Activated naive CD4-positive, alpha-beta T cell treated with anti-CD3 and anti-CD28 coated beads, Interleukin-2, amount 10 ng/mL, durations not matched to agents 7 days and 5 days (primary cell): ENCODE data around the gene PKIB.

Source experiments
- CTCF ChIA-PET: fragments of 350-600 bp; sonication (Branson Sonifier 250); formaldehyde crosslinking; loops from one replicate; lab custom pipeline; 2021; ENCODE audit warnings: antibody characterized with exemption; lab: Charles Lee
- DNase-seq: peaks from one replicate; pipeline ENCODE4 v3.0.0-alpha.2; 2020
- H3K27ac Mint-ChIP-seq: one replicate; pipeline ENCODE4 v1.8.0; 2021; ENCODE audit warnings: mild to moderate bottlenecking, moderate library complexity, mixed read lengths
- H3K27me3 Mint-ChIP-seq: one replicate; pipeline ENCODE4 v1.8.0; 2021; ENCODE audit warnings: mild to moderate bottlenecking, mixed read lengths
- H3K36me3 Mint-ChIP-seq: one replicate; pipeline ENCODE4 v1.8.0; 2021; ENCODE audit warnings: mixed read lengths
- H3K4me1 Mint-ChIP-seq: one replicate; pipeline ENCODE4 v1.8.0; 2021; ENCODE audit warnings: mixed read lengths
- H3K4me3 Mint-ChIP-seq: one replicate; pipeline ENCODE4 v1.8.0; 2021; ENCODE audit warnings: mild to moderate bottlenecking, moderate library complexity, mixed read lengths
- H3K9me3 Mint-ChIP-seq: one replicate; pipeline ENCODE4 v1.8.0; 2021; ENCODE audit warnings: mixed read lengths

Gene PKIB

DNA sequence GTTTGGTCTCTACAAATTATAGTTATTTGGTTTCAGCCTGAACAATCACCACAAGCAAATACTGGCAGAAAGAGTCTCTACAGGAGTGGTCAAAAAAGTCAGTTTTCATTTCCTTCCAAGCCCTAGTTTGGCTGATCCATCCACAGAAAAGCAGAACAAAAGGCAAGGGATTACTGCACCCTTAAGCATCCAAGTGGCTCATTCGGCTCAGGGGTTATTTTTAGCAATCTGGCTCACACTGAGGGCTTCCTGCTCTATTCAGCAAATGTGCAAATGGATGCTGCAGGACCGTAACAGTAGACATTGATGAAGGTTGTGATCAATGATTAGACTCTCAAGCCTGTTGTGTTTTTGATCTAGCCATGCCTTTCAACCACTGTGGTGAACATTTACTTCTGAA, 107.1 kb downstream of the PKIB start:
- CTCF ChIA-PET, result interaction anchor here (0.8 kb wide), 1 partner anchor 10 kb away, joined by 3 read pairs; no protein-coding TSS in a partner anchor
- DNase-seq, result no peak

DNA sequence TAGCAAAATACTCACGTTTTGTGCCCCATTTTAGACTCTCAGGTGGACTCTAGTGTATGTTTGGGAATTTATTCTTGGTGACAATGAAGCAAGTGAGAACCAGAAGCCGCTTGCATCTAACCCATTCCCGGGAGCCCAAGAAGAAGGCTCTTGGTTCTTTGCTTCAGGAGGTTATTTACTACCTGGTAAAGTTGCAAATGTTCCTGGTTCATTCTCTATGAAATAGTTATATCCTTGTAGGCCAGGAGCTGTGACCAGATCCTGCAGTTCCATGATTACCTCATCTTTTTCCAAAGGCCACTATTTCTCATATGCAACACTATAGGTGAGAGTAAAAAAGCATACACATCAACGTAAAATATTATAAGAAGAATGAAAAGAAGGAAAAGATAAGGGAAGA, 108.4 kb downstream of the PKIB start:
- no peak overlapping the region for H3K27ac Mint-ChIP-seq
- H3K9me3 Mint-ChIP-seq, result no peaks in the 10 kb centered on the region
- H3K36me3 Mint-ChIP-seq, result no peaks in the 10 kb centered on the region
- H3K4me3 Mint-ChIP-seq, result no peak overlapping the region
- CTCF ChIA-PET, result no interaction called here
- H3K4me1 Mint-ChIP-seq, result no peaks in the 10 kb centered on the region
- DNase-seq, result no peak
- H3K27me3 Mint-ChIP-seq, result no peaks in the 10 kb centered on the region

More for the DNA sequence above, 107.1 kb downstream of the PKIB start:
- Mint-ChIP-seq H3K4me3 (no peak overlapping the region), H3K36me3 (no peaks in the 10 kb centered on the region), H3K27ac (no peak overlapping the region), H3K4me1 (no peaks in the 10 kb centered on the region), H3K27me3 (no peaks in the 10 kb centered on the region), H3K9me3 (no peaks in the 10 kb centered on the region)

DNA sequence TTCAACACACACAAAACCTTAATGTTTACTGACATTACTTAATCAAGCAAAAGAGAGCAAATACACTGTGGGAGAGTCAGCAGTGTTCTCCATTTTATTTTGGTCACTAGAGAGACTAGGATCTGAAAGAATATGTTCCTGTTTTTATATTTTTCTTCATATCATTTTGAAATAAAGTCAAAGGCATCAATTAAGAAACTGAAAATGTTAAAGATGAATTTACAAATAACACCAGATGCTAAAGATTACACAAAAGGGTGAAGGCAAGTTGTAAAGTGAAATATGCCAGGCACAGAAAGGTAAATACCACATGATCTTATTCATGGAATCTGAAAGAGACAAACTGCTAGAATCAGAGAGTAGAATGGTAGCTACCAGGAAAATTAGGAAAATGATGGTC, 109.0 kb downstream of the PKIB start:
- Mint-ChIP-seq H3K9me3 (no peaks in the 10 kb centered on the region), H3K27me3 (no peaks in the 10 kb centered on the region), H3K36me3 (no peaks in the 10 kb centered on the region), H3K4me3 (no peak overlapping the region), H3K4me1 (no peaks in the 10 kb centered on the region), H3K27ac (no peak overlapping the region)
- CTCF ChIA-PET, result no interaction called here
- no peak for DNase-seq

DNA sequence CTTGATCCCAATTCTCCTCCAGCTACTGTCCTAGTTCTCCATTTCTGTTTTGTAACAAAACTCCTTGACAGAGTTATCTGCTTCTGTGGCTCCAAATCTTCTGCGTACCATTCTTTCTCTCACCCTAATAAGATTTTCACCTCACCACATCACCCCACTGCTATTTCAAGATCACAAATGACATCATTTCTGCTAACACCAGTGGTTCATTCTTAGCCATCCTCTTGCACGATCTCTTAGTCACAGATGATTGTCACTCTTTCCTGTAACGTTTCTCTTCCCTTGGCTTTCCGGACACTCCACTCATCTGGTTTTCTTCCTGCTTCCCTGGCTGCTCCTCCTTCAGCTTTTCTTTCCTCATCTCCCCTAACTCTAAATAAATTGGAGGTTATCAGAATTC, 112.5 kb downstream of the PKIB start:
- H3K27ac Mint-ChIP-seq, result no peak overlapping the region
- no peak overlapping the region for H3K4me3 Mint-ChIP-seq
- no peaks in the 10 kb centered on the region for H3K4me1 Mint-ChIP-seq
- H3K9me3 Mint-ChIP-seq, result no peaks in the 10 kb centered on the region
- peaks cover 4% of the 10 kb centered on the region for H3K27me3 Mint-ChIP-seq
- H3K36me3 Mint-ChIP-seq, result no peaks in the 10 kb centered on the region
- DNase-seq, result no peak
- CTCF ChIA-PET, result no interaction called here

DNA sequence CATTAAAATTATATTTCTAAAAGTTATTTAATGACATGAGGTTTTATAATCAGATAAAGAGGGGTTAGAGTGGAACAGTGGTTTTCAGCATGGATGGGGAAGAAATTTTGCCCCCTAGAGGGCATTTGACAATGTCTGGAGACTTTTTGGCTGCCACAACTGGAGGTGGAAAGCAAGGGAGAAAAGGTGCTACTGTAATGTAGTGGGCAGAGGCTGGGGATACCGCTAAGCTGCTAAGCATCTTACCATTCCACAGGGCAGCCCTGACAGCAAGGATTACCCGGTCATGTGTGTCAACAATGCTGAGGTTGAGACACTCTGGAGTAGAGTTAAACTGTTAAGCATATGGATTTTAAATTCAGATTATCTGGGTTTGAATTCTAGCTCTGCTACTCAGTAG, 116.4 kb downstream of the PKIB start:
- no peak for DNase-seq
- no peak overlapping the region for H3K4me3 Mint-ChIP-seq
- peaks cover 4% of the 10 kb centered on the region for H3K27me3 Mint-ChIP-seq
- CTCF ChIA-PET, result interaction anchor here (1.3 to 1.5 kb wide), 2 partner anchors 9 to 13 kb away, joined by 3 to 5 read pairs; no protein-coding TSS in a partner anchor
- H3K9me3 Mint-ChIP-seq, result no peaks in the 10 kb centered on the region
- no peaks in the 10 kb centered on the region for H3K36me3 Mint-ChIP-seq
- no peak overlapping the region for H3K27ac Mint-ChIP-seq
- H3K4me1 Mint-ChIP-seq, result no peaks in the 10 kb centered on the region

DNA sequence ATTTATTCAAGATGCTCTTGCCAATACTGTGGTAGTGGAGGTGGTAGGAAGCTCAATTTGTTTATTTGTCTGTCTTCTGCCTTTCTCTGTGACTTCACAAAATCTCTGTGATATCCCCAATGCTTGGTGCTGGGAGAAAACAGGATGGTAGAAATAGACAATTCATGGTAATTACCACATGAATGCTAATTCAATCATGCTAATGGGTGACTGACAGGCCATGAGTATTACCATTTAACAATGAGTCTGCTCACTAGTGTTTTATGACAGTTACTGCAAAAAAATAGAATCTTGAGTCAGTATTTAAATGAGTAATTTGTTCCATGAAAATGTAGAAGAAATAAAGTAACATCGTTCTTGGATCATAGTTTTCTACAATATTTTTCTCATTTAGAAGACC, 117.0 kb downstream of the PKIB start:
- H3K27ac Mint-ChIP-seq, result no peak overlapping the region
- no peaks in the 10 kb centered on the region for H3K36me3 Mint-ChIP-seq
- DNase-seq, result no peak
- H3K4me1 Mint-ChIP-seq, result no peaks in the 10 kb centered on the region
- CTCF ChIA-PET, result interaction anchor here (1.3 to 1.5 kb wide), 2 partner anchors 10 to 14 kb away, joined by 3 to 5 read pairs; no protein-coding TSS in a partner anchor
- H3K27me3 Mint-ChIP-seq, result peaks cover 4% of the 10 kb centered on the region
- no peak overlapping the region for H3K4me3 Mint-ChIP-seq
- no peaks in the 10 kb centered on the region for H3K9me3 Mint-ChIP-seq

DNA sequence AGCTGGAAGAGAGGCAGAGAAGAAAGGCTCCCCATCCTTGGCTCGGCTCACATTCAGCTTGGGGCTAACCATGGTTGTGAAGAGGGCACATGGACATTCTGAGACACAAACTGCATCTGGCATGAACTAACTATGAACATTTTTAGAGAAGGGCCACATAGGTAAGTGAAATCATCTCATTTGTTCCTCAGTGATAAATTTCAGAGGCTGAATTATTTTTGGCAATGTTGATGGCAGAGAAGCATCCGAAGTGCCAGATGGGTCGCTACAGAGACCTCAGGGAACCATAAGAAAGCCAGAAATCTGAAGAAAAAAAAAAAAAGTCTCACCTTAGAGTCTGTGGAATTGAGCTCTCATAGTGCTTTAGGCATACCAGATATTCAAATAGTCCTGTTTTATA, 120.1 kb downstream of the PKIB start:
- peaks cover 9% of the 10 kb centered on the region for H3K27me3 Mint-ChIP-seq
- H3K36me3 Mint-ChIP-seq, result no peaks in the 10 kb centered on the region
- CTCF ChIA-PET, result interaction anchor here (2.0 to 6.1 kb wide), 2 partner anchors 109 to 238 kb away, joined by 7 to 56 read pairs; no protein-coding TSS in a partner anchor
- DNase-seq, result no peak
- no peaks in the 10 kb centered on the region for H3K4me1 Mint-ChIP-seq
- no peak overlapping the region for H3K4me3 Mint-ChIP-seq
- no peak overlapping the region for H3K27ac Mint-ChIP-seq
- H3K9me3 Mint-ChIP-seq, result no peaks in the 10 kb centered on the region

DNA sequence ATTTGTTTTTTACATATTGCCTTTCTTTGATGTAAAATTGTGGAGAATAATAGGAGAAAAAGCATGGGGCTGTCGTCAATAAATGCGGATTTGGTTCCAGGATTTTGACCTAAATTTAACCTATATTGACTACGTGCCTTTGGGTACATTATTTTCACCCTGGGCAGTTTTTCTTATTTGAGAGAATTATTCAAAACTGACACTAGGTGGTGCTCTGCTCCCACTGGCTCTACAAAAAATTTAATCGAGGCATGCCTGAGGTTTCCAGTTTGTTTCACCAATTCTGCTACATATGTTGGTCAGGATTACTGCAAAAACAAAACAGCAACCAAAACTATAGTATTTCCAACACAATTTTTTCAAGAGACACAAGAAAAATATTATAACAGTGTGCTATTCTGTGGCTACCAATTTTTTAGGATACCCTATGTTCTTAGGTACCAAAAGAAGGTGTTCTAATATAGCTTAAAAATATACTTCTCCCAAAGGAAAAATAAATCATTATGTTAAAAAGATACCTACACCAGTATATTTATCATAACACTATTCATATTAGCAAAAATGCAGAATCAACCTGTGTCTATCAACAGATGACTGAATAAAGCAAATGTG, 120.7 kb downstream of the PKIB start:
- CTCF ChIA-PET, result interaction anchor here (2.0 to 6.1 kb wide), 2 partner anchors 108 to 239 kb away, joined by 7 to 56 read pairs; no protein-coding TSS in a partner anchor
- Mint-ChIP-seq H3K9me3 (no peaks in the 10 kb centered on the region), H3K36me3 (no peaks in the 10 kb centered on the region), H3K27me3 (peaks cover 9% of the 10 kb centered on the region), H3K4me1 (no peaks in the 10 kb centered on the region), H3K4me3 (no peak overlapping the region), H3K27ac (no peak overlapping the region)
- peak; percentile 39 for DNase-seq

DNA sequence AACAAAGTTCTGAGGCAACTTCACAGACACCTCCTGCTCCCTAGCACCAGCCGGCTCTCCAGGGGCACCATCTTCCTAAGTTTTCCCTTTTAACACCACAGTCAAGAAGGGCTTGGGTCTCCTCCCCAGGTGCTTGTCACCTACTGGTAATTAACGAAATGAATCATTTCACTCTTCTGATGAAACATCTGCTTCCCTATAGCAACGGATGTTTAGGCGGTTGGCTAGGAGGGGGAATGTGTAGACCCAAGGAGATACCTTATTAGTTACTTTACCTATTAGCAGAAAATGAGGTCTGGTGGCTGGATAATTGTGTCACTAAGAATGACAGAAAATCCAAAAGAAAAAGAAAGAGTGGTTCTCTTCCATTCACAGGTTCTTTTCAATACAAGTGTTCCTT, 123.1 kb downstream of the PKIB start:
- H3K4me1 Mint-ChIP-seq, result no peaks in the 10 kb centered on the region
- CTCF ChIA-PET, result interaction anchor here (1.3 to 6.1 kb wide), 2 partner anchors 13 to 106 kb away, joined by 4 to 56 read pairs; no protein-coding TSS in a partner anchor
- peaks cover 9% of the 10 kb centered on the region for H3K27me3 Mint-ChIP-seq
- no peak overlapping the region for H3K4me3 Mint-ChIP-seq
- no peaks in the 10 kb centered on the region for H3K9me3 Mint-ChIP-seq
- no peak for DNase-seq
- no peaks in the 10 kb centered on the region for H3K36me3 Mint-ChIP-seq
- H3K27ac Mint-ChIP-seq, result no peak overlapping the region

DNA sequence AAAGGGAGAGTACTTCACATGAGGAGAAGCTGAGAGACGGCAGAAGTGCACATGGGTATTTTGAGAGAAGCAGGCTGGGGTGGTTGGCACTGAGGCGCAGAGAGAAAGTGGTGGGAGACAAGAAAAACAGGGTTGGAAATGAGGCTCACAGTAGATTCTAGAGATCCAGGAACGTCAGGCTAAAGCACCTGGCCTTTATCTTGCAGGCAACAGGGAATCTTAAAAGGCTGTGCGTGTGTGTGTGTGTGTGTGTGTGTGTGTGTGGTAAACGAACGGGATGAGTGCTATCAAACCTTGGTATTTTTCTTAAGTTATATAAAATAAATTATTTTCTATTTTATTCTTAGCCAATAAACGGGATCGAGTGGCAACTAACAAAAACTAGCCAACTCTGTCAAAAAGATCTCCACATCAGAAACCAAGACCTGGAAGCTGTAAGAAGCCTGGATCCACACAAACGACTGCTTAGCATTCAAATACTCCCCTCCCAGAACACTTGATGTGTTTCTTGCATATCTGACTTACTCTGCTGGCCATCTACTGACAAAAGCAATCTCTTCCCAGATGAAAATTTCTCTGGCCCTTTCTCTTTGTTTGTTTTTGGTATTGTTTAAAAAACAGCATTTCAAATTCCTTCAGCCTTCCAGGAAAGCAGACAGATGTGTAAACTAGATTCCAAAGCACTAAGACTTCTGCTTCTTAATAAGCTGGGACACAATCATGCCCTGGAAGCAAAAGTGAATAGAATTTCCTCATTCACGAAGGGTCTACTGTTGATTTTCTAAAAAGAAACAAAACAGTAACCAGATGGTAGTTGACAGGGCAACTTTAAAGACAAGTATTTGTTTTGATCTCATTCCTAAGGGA, 124.6 kb downstream of the PKIB start:
- Mint-ChIP-seq H3K4me3 (no peak overlapping the region), H3K27ac (no peak overlapping the region), H3K27me3 (peaks cover 9% of the 10 kb centered on the region), H3K4me1 (no peaks in the 10 kb centered on the region), H3K36me3 (no peaks in the 10 kb centered on the region), H3K9me3 (no peaks in the 10 kb centered on the region)
- CTCF ChIA-PET, result interaction anchor here (6.1 kb wide), 1 partner anchor 104 kb away, joined by 56 read pairs; no protein-coding TSS in a partner anchor
- no peak for DNase-seq

DNA sequence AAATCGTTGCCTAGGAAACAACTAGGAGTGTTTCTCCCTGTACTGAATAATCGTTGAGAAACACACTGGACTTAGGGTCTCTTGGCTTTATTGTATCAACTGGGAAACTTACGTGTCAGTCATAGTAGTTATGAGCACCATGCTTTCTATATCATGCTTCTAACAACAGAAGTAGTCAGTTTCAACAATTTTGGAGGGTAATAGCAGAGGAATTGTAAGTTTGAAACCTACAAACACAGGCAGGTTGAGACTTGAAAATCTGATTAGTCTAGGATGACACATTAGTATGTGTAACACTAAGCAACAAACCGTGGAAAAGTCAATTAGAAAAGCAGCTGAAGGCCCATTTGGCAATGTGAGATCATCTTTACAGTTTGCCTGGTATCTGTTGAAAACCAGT, 125.4 kb downstream of the PKIB start:
- CTCF ChIA-PET, result interaction anchor here (0.6 to 6.1 kb wide), 2 partner anchors 103 kb away, joined by 3 to 56 read pairs; no protein-coding TSS in a partner anchor
- no peak overlapping the region for H3K4me3 Mint-ChIP-seq

DNA sequence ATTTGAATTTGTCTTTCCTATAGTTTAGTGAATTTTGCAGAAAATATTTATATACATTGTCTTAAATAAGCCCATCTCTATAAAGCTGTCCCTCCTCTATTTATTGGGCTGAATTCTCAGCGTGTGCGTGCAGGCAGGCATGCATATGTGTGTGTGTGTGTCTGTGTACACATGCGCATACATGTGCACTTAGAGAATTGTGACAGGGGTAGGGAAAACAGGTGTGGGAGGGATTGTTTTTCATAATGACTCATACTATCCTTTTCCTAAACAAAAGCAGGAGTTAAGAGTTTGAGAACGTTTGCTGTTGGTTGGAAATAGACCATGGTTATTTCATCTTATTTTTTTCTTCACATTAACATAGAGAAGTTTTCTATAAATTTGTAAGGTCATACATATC, 126.0 kb downstream of the PKIB start:
- Mint-ChIP-seq H3K36me3 (no peaks in the 10 kb centered on the region), H3K27ac (no peak overlapping the region), H3K4me1 (no peaks in the 10 kb centered on the region), H3K9me3 (no peaks in the 10 kb centered on the region), H3K4me3 (no peak overlapping the region), H3K27me3 (peaks cover 9% of the 10 kb centered on the region)
- no peak for DNase-seq
- CTCF ChIA-PET, result interaction anchor here (0.6 kb wide), 1 partner anchor 102 kb away, joined by 3 read pairs; no protein-coding TSS in a partner anchor

More for the DNA sequence above, 125.4 kb downstream of the PKIB start:
- no peaks in the 10 kb centered on the region for H3K9me3 Mint-ChIP-seq
- H3K27ac Mint-ChIP-seq, result no peak overlapping the region
- no peaks in the 10 kb centered on the region for H3K4me1 Mint-ChIP-seq
- peaks cover 9% of the 10 kb centered on the region for H3K27me3 Mint-ChIP-seq
- no peak for DNase-seq
- no peaks in the 10 kb centered on the region for H3K36me3 Mint-ChIP-seq

DNA sequence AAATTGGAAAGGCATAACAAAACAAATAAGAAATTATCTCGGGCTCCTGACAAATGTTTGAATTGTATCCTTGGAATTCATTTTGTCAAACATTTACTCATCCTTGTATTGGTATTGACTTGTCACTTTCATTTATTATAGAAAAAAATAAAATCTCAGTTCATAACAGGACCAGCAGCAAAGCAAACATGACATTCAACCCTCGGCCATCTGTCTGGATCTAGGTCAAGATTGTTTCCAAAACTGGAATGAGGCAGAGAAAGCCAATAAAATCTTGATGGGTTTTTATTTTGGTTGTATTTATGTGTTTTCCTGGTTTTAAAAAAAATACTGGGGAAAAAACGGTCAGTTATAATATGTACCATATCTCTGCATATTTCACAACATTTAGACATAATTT, 126.4 kb downstream of the PKIB start:
- H3K4me1 Mint-ChIP-seq, result no peaks in the 10 kb centered on the region
- H3K27me3 Mint-ChIP-seq, result peaks cover 9% of the 10 kb centered on the region
- CTCF ChIA-PET, result no interaction called here
- H3K27ac Mint-ChIP-seq, result no peak overlapping the region
- DNase-seq, result no peak
- no peaks in the 10 kb centered on the region for H3K9me3 Mint-ChIP-seq
- no peak overlapping the region for H3K4me3 Mint-ChIP-seq
- no peaks in the 10 kb centered on the region for H3K36me3 Mint-ChIP-seq

DNA sequence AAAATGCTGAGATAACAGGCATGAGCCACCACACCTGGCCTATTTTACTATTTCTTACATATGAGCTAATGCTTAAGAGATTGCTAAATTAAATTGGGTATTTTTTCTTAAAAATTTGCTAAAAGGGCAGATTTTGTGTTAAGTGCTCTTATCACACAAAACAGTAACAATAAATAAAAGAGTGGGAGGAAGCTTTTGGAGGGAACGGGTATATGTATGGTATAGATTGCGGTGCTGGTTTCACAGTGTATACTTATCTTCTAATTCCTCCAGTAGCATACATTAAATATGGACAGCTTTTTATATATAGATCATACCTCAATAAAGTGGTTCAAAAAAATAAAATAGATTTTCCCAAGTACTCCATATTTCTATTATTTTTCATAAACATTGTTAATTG, 129.9 kb downstream of the PKIB start:
- DNase-seq, result no peak
- CTCF ChIA-PET, result interaction anchor here (1.3 kb wide), 1 partner anchor 99 kb away, joined by 7 read pairs; no protein-coding TSS in a partner anchor
- Mint-ChIP-seq H3K9me3 (no peaks in the 10 kb centered on the region), H3K36me3 (no peaks in the 10 kb centered on the region), H3K27me3 (peaks cover 4% of the 10 kb centered on the region), H3K4me3 (no peak overlapping the region), H3K27ac (no peak overlapping the region), H3K4me1 (no peaks in the 10 kb centered on the region)
